ENCODE data around the gene GARS1. TPM values are rescaled to one million over a fixed set of nuclear protein-coding genes. Genes with fewer than 3 reads are reported as not detected.

GARS1 gene
- total and polyA plus RNA-seq, 9 of the 15 experiments (the other 6 are each of a cell fraction or from before 2014, with no cell fraction given): 142 to 769 (median 272) TPM

DNA sequence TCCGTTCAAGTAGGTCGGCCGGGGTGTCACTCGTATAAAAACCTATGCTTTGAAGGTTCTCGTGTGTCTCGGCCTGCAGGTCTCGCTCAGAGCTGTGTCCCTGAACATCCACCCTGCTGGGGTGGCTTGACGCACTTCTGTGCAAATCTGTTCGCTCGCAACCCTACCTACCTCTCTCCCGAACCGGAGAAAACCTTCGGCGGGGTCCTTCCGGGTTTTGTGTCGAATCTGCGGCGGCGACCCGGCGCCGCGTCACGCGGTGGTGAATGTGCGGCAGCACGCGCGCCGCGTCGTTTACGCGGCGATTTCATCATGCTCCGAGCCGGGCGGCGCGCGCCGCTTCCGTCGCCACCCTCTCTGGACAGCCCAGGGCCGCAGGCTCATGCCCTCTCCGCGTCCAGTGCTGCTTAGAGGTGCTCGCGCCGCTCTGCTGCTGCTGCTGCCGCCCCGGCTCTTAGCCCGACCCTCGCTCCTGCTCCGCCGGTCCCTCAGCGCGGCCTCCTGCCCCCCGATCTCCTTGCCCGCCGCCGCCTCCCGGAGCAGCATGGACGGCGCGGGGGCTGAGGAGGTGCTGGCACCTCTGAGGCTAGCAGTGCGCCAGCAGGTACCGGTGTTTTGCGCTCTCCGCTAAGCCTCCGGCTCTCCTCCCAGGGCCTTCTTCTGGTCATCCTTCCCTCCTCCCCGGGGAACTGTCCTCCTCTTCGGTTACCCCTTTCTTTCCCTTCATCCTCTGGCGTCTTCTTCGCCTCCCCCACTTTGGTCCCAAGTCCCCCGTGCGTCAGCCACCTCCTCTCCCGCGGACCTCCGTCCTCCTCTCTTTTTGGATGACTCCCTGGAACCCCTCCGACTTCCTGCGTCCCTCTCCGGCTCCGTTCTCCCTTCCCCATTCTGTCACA lies at the start of gene GARS1 (continued):
- no peak for TF ChIP-seq HSF4 (CRISPR knock-in tag; IDR thresholded peaks at IDR 0.05; ENCODE audit: borderline replicate concordance)

DNA sequence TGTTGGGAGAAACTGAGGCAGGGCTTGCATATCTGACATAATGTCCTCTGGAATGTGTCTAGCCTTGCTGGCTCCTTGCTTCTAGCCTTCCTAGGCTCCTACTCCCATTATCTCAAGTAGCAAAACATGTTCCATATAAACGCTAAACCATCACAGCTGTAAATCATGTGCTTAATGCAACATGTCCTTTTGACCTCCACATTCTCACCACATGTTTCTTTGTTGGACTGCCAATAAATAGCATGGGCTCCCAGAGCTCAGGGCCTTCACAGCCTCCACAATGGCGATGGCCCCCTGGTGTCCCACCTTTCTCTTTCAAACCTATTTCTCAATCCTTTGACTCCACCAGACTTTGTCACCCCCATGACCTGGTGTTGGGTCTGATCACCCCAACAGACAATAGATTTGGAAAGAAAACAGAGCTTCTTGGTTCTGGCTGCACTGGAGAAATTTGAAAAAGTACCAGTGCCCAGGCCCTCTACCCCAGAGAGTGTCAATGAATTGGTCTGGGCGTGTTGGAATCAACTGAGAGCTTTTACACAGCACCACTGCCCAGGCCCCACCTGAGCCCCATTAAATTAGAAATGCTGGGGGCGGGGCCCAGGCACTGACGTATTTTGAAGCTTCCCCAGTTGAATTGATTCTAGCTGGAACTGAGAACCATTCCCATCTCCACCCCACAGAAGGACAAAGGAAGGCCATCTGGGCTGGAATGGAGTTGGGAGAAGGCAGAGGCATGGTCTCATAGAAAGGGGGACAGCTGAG lies 48.7 kb upstream of the GARS1 start:
- Histone ChIP-seq H3K36me3 (ENCODE audit: control insufficient read depth, insufficient read depth, low read length) (no peaks in the 10 kb centered on the region), H3K27me3 (ENCODE audit: control insufficient read depth in 2 of 2, insufficient read depth in 2 of 2, low read length in 2 of 2) (no peaks in the 10 kb centered on the region), H3K27ac (ENCODE audit: extremely low read depth, low read depth, low read length) (no peak overlapping the region), H3K4me3 (no peak overlapping the region), H3K4me1 (replicated peaks in 1 of 2; ENCODE audit: control insufficient read depth in 2 of 2, insufficient read depth in 2 of 2, low read length in 2 of 2) (peaks cover 0 to 10% of the 10 kb centered on the region in 2 experiments; a peak in 3 of 5 replicates), H3K9me1 (ENCODE audit: control insufficient read depth, insufficient read depth, low read length) (no peaks in the 10 kb centered on the region), H3K79me2 (ENCODE audit: control insufficient read depth, insufficient read depth, low read length) (no peaks in the 10 kb centered on the region), H2AFZ (ENCODE audit: low read depth, low read length) (no peak overlapping the region), H3K4me2 (ENCODE audit: insufficient read depth, low read length) (no peak overlapping the region), H4K20me1 (replicated peaks; ENCODE audit: control insufficient read depth, insufficient read depth, low read length) (no peaks in the 10 kb centered on the region), H3K9me3 (replicated peaks; ENCODE audit: control insufficient read depth, insufficient read depth, low read depth, low read length) (no peaks in the 10 kb centered on the region), H3K9ac (ENCODE audit: insufficient read depth in 1 of 2, low read depth in 2 of 2, low read length in 2 of 2) (no peak overlapping the region)
- no TSS peak for BruUV-seq (replicated peaks)
- TF ChIP-seq, protein P1, sequence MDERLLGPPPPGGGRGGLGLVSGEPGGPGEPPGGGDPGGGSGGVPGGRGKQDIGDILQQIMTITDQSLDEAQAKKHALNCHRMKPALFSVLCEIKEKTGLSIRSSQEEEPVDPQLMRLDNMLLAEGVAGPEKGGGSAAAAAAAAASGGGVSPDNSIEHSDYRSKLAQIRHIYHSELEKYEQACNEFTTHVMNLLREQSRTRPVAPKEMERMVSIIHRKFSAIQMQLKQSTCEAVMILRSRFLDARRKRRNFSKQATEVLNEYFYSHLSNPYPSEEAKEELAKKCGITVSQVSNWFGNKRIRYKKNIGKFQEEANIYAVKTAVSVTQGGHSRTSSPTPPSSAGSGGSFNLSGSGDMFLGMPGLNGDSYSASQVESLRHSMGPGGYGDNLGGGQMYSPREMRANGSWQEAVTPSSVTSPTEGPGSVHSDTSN (CRISPR knock-in tag; IDR thresholded peaks at IDR 0.05; ENCODE audit: low read depth): no peak
- TF ChIP-seq, protein P1 (tag; conservative IDR thresholded peaks at IDR 0.05; ENCODE audit: low read depth): peak; percentile 68
- TF ChIP-seq ESRRA (IDR thresholded peaks at IDR 0.05; ENCODE audit: borderline replicate concordance, low read depth) (0 out of 2 replicates have a peak, but pooled peaks have one; percentile 19), MEIS2 (IDR thresholded peaks at IDR 0.05; ENCODE audit: partially characterized antibody) (peak; percentile 65), MCM3 (IDR thresholded peaks at IDR 0.05) (no peak)
- in situ Hi-C loops (cut with MboI) (no loop called here), intact Hi-C loops (cut with micrococcal nuclease) (loop anchor here (5.0 kb wide), 1 partner anchor 34 kb away; no protein-coding TSS in a partner anchor)
- DNase-seq (ENCODE audit: extremely low read depth in 1 of 4, low spot score in 3 of 4) (no peak), ATAC-seq (no peak), FAIRE-seq (no peak)
- ChIA-PET CTCF (ENCODE audit: low intra/inter-chr PET ratio) (no interaction called here), POLR2A (interaction anchor here (0.7 to 1.8 kb wide), 5 partner anchors 8 to 295 kb away, joined by 3 to 5 read pairs (median 3); no protein-coding TSS in a partner anchor)
- WGBS (ENCODE audit: insufficient coverage, low coverage, missing lambda C conversion rate): 31% methylated on average over 5 of the region's 5 CpGs
